AG09309 (cell line): ENCODE results near the gene ZNF506.
A peak's percentile ranks its signal among the peaks of the same experiment; 100 is the strongest.
"Not testable (repeated sequence)": the region's sequence is repeated elsewhere in the genome, so short reads cannot be mapped to it uniquely, and the experiment has no call there.

ENCODE experiments used
- DNase-seq: peaks from one replicate; pipeline ENCODE4 v3.0.0-alpha.2; 2010; ENCODE audit warnings: low read depth
- H3K4me3 ChIP-seq: 2 replicates; pipeline ENCODE4 v1.5.1; 2011; ENCODE audit warnings: mild to moderate bottlenecking, low read depth, low read length, moderate library complexity; ENCODE audit not compliant: control insufficient read depth
- CTCF ChIP-seq: IDR thresholded peaks from 2 replicates; pipeline ENCODE4 v1.5.1; 2011; ENCODE audit warnings: mild to moderate bottlenecking, low read depth, low read length, inconsistent platforms; ENCODE audit not compliant: insufficient read depth, control insufficient read depth; ENCODE audit errors: missing control alignments

The ZNF506 gene

GRCh38 chr19:19849056-19849455 is 27.5 kb upstream of the ZNF506 start:
- H3K4me3 ChIP-seq, result no peak overlapping the region
- no peak for TF ChIP-seq CTCF
- DNase-seq, result no peak

GRCh38 chr19:19847781-19848180 is 26.2 kb upstream of the ZNF506 start:
- H3K4me3 ChIP-seq, result no peak overlapping the region
- no peak for TF ChIP-seq CTCF
- no peak for DNase-seq

GRCh38 chr19:19835560-19836038 is 14.0 kb upstream of the ZNF506 start:
- no peak for TF ChIP-seq CTCF
- no peak for DNase-seq
- no peak overlapping the region for H3K4me3 ChIP-seq

GRCh38 chr19:19826875-19827274 is 5.3 kb upstream of the ZNF506 start:
- DNase-seq, result no peak
- no peak for TF ChIP-seq CTCF
- H3K4me3 ChIP-seq, result no peak overlapping the region

- no peak overlapping the region for H3K4me3 ChIP-seq
- TF ChIP-seq CTCF, result no peak
- no peak for DNase-seq
These were observed 2.4 kb upstream of the ZNF506 start for GRCh38 chr19:19823916-19824315.

GRCh38 chr19:19821976-19822375 is 426 bp upstream of the ZNF506 start:
- DNase-seq, result not testable (repeated sequence)
- H3K4me3 ChIP-seq, result peak overlapping the region; percentile 83

GRCh38 chr19:19820774-19821320 is 703 bp downstream of the ZNF506 start:
- peak overlapping the region; percentile 83 for H3K4me3 ChIP-seq
- TF ChIP-seq CTCF, result no peak

More at GRCh38 chr19:19820774-19821320, 703 bp downstream of the ZNF506 start:
- DNase-seq, result no peak
